Trophoblast cell (in vitro differentiated cells and primary cell): Measurements from ENCODE around the gene HAPSTR1.
A peak's percentile ranks its signal among the peaks of the same experiment; 100 is the strongest.

Experiments
- DNase-seq, 2 donors: peaks; one replicate each; pipeline ENCODE4 v3.0.0-alpha.2; 2016
- H2AFZ ChIP-seq: 2 replicates; pipeline ENCODE4 v1.6.1; 2013; ENCODE audit warnings: low read length, moderate library complexity, mild to moderate bottlenecking; ENCODE audit not compliant: insufficient read depth, poor library complexity
- H2AK5ac ChIP-seq: 2 replicates; pipeline ENCODE4 v1.6.1; 2013; ENCODE audit warnings: mild to moderate bottlenecking, low read length
- H2BK120ac ChIP-seq: 2 replicates; pipeline ENCODE4 v1.6.1; 2013; ENCODE audit warnings: low read length, mild to moderate bottlenecking, moderate library complexity; ENCODE audit not compliant: insufficient read depth, poor library complexity
- H2BK12ac ChIP-seq: 2 replicates; pipeline ENCODE4 v1.6.1; 2013; ENCODE audit warnings: mild to moderate bottlenecking, low read length, moderate library complexity
- H2BK5ac ChIP-seq: 2 replicates; pipeline ENCODE4 v1.6.1; 2013; ENCODE audit warnings: low read length, low read depth, moderate library complexity, mild to moderate bottlenecking; ENCODE audit not compliant: poor library complexity
- H3K14ac ChIP-seq: 2 replicates; pipeline ENCODE4 v1.6.1; 2013; ENCODE audit warnings: mild to moderate bottlenecking, low read length
- H3K18ac ChIP-seq: 2 replicates; pipeline ENCODE4 v1.6.1; 2013; ENCODE audit warnings: mild to moderate bottlenecking, low read length
- H3K23ac ChIP-seq: 2 replicates; pipeline ENCODE4 v1.6.1; 2013; ENCODE audit warnings: low read length
- H3K27ac ChIP-seq: 2 replicates; pipeline ENCODE4 v1.5.1; 2013; ENCODE audit warnings: low read depth, mild to moderate bottlenecking, inconsistent platforms, low read length, moderate library complexity
- H3K27me3 ChIP-seq: 2 replicates; pipeline ENCODE4 v1.6.1; 2013; ENCODE audit warnings: inconsistent platforms, mild to moderate bottlenecking, low read length, moderate library complexity; ENCODE audit not compliant: insufficient read depth
- H3K36me3 ChIP-seq, 2 experiments: 1 replicate in 1 of 2; 2 replicates in 1 of 2; pipeline ENCODE4 v1.6.1; 2013; ENCODE audit warnings: low read length in 2 of 2, mild to moderate bottlenecking in 2 of 2, moderate library complexity in 1 of 2; ENCODE audit not compliant: insufficient read depth in 2 of 2, control insufficient read depth in 1 of 2
- H3K4ac ChIP-seq: 2 replicates; pipeline ENCODE4 v1.6.1; 2013; ENCODE audit warnings: low read depth, mild to moderate bottlenecking, low read length, moderate library complexity
- H3K4me1 ChIP-seq, 2 experiments: 1 replicate in 1 of 2; 2 replicates in 1 of 2; pipeline ENCODE4 v1.6.1; 2013; ENCODE audit warnings: low read length in 2 of 2, mild to moderate bottlenecking in 2 of 2, moderate library complexity in 1 of 2; ENCODE audit not compliant: insufficient read depth in 2 of 2, control insufficient read depth in 1 of 2
- H3K4me2 ChIP-seq: 2 replicates; pipeline ENCODE4 v1.6.1; 2013; ENCODE audit warnings: inconsistent platforms, mild to moderate bottlenecking, low read length, moderate library complexity
- H3K4me3 ChIP-seq: 2 replicates; pipeline ENCODE4 v1.5.1; 2013; ENCODE audit warnings: mild to moderate bottlenecking, low read depth, low read length, inconsistent platforms
- H3K79me1 ChIP-seq: one replicate; pipeline ENCODE4 v1.6.1; 2013; ENCODE audit warnings: low read length
- H3K79me2 ChIP-seq: 2 replicates; pipeline ENCODE4 v1.6.1; 2013; ENCODE audit warnings: low read length, mild to moderate bottlenecking; ENCODE audit not compliant: control insufficient read depth, insufficient read depth, poor library complexity
- H3K9ac ChIP-seq: 2 replicates; pipeline ENCODE4 v1.6.1; 2013; ENCODE audit warnings: mild to moderate bottlenecking, low read length
- H3K9me3 ChIP-seq: 2 replicates; pipeline ENCODE4 v1.6.1; 2013; ENCODE audit warnings: low read depth, mild to moderate bottlenecking, control low read depth, inconsistent platforms, low read length; ENCODE audit not compliant: insufficient read depth
- H4K12ac ChIP-seq: 2 replicates; pipeline ENCODE4 v1.6.1; 2013; ENCODE audit warnings: low read depth, mild to moderate bottlenecking, low read length, moderate library complexity
- H4K8ac ChIP-seq: 2 replicates; pipeline ENCODE4 v1.6.1; 2013; ENCODE audit warnings: low read depth, mild to moderate bottlenecking, low read length, moderate library complexity
- H4K91ac ChIP-seq: one replicate; pipeline ENCODE4 v1.6.1; 2013; ENCODE audit warnings: low read depth, mild to moderate bottlenecking, low read length, moderate library complexity
- WGBS: extraction: QIAGEN DNeasy Blood & Tissue Kit; methylation state at CpG from one replicate; pipeline ENCODE4 v1.1.7; 2013; ENCODE audit warnings: missing lambda C conversion rate; ENCODE audit not compliant: insufficient read length, insufficient coverage; ENCODE audit errors: extremely low coverage; 5-methylcytosine and 5-hydroxymethylcytosine counted together

The HAPSTR1 gene

GRCh38 chr16:9046667-9047055, 44.8 kb upstream of the HAPSTR1 start:
- no peak overlapping the region for H3K14ac ChIP-seq
- no peak overlapping the region for H2AK5ac ChIP-seq
- H3K79me1 ChIP-seq: peaks cover 5% of the 10 kb centered on the region
- WGBS: no CpG with 5 or more reads among the region's 1 CpG
- no peak overlapping the region for H4K91ac ChIP-seq
- H2BK12ac ChIP-seq: no peak overlapping the region
- no peaks in the 10 kb centered on the region for H3K9me3 ChIP-seq
- H2AFZ ChIP-seq: no peak overlapping the region
- H4K12ac ChIP-seq: no peak overlapping the region
- H3K23ac ChIP-seq: no peak overlapping the region
- H3K4me3 ChIP-seq: no peak overlapping the region
- no peak overlapping the region for H4K8ac ChIP-seq
- peaks cover 0 to 2% of the 10 kb centered on the region in 2 experiments for H3K36me3 ChIP-seq
- H2BK120ac ChIP-seq: no peak overlapping the region
- H3K9ac ChIP-seq: no peak overlapping the region
- no peak overlapping the region for H3K4ac ChIP-seq
- no peak for DNase-seq
- peaks cover 8 to 10% of the 10 kb centered on the region in 2 experiments for H3K4me1 ChIP-seq
- H3K18ac ChIP-seq: no peak overlapping the region
- H3K27ac ChIP-seq: no peak overlapping the region
- H3K27me3 ChIP-seq: no peaks in the 10 kb centered on the region
- H3K4me2 ChIP-seq: no peak overlapping the region
- H3K79me2 ChIP-seq: no peaks in the 10 kb centered on the region
- H2BK5ac ChIP-seq: no peak overlapping the region

DNA sequence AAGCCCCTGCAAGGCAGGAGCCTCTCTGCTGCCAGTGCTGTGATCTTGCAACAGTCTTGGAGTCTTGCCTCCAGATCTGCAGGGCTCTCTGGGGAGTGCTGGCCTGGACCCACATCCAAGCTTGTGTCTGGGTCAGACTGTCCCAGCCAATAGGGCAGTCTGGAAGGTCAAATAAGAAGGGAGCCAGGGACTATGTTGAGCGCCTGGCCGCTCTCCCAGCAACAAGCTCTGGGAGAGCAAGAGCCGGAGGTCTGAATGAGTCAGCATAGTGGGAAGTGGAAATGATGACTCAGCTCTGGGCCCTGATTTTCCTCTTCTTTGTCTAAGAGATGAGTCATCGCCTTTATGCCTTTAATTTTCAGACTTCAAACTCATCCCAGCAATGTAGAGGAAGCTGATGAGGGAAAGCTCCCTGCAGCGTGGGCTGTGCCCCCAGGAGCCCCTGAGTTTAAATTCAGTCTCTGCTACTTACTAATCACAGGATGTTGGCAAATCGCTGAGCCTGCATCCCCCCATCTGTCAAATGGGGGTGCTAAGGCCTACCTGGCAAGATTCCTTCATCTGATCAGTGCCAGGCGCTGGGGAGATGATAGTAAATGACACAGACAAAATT, 43.6 kb upstream of the HAPSTR1 start:
- Histone ChIP-seq H2AK5ac (peak overlapping the region; percentile 52), H2BK12ac (peak overlapping the region; percentile 83), H4K91ac (peak overlapping the region; percentile 50), H4K12ac (no peak overlapping the region), H3K79me2 (no peaks in the 10 kb centered on the region), H3K4me2 (peak overlapping the region; percentile 45), H3K27me3 (no peaks in the 10 kb centered on the region), H3K4me3 (no peak overlapping the region), H3K9ac (no peak overlapping the region), H3K9me3 (no peaks in the 10 kb centered on the region), H2BK120ac (peak overlapping the region; percentile 61), H3K79me1 (peaks cover 5% of the 10 kb centered on the region), H4K8ac (peak overlapping the region; percentile 82), H3K27ac (peak overlapping the region; percentile 83), H3K4ac (no peak overlapping the region), H2AFZ (peak overlapping the region; percentile 44), H3K4me1 (peaks cover 8 to 10% of the 10 kb centered on the region in 2 experiments), H2BK5ac (peak overlapping the region; percentile 45), H3K23ac (no peak overlapping the region), H3K18ac (peak overlapping the region; percentile 17), H3K14ac (peak overlapping the region; percentile 42), H3K36me3 (peaks cover 0 to 2% of the 10 kb centered on the region in 2 experiments)
- DNase-seq: peak; percentile 93 to 97
- WGBS: no CpG with 5 or more reads among the region's 7 CpGs

DNA sequence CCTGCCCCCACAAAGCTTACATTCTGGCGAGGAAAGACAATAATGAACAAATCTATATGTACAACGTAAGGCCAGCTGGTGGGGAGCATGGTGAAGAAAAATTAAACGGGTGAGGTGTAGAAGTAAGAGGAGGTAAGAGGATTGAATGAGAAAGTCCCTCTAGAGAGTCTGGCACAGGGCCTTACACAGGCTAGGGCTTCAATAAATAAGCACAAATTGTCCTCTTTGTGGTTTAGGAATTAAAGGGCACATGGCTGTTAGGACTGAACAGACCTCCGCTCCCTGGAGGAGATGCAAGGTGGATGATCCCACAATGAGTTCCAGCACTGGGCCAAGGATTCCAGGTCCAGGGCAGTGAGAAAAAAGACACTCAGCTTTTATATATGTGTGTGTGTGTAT, 43.1 kb upstream of the HAPSTR1 start:
- no peak overlapping the region for H3K4ac ChIP-seq
- H2AFZ ChIP-seq: peak overlapping the region; percentile 44
- H4K8ac ChIP-seq: peak overlapping the region; percentile 82
- H4K12ac ChIP-seq: no peak overlapping the region
- peak overlapping the region; percentile 83 for H2BK12ac ChIP-seq
- no peaks in the 10 kb centered on the region for H3K27me3 ChIP-seq
- H3K9me3 ChIP-seq: no peaks in the 10 kb centered on the region
- peak overlapping the region; percentile 45 for H3K4me2 ChIP-seq
- DNase-seq: no peak
- H3K23ac ChIP-seq: no peak overlapping the region
- peak overlapping the region; percentile 61 for H2BK120ac ChIP-seq
- H2AK5ac ChIP-seq: peak overlapping the region; percentile 52
- H4K91ac ChIP-seq: peak overlapping the region; percentile 50
- no peak overlapping the region for H3K9ac ChIP-seq
- peaks cover 0 to 2% of the 10 kb centered on the region in 2 experiments for H3K36me3 ChIP-seq
- peak overlapping the region; percentile 45 for H2BK5ac ChIP-seq
- WGBS: 100% methylated on average over 1 of the region's 4 CpGs
- H3K79me1 ChIP-seq: peaks cover 5% of the 10 kb centered on the region
- peak overlapping the region; percentile 17 for H3K18ac ChIP-seq
- H3K4me3 ChIP-seq: no peak overlapping the region
- H3K14ac ChIP-seq: peak overlapping the region; percentile 42
- peak overlapping the region; percentile 83 for H3K27ac ChIP-seq
- peaks cover 8 to 10% of the 10 kb centered on the region in 2 experiments for H3K4me1 ChIP-seq
- H3K79me2 ChIP-seq: no peaks in the 10 kb centered on the region

- no peaks in the 10 kb centered on the region for H3K9me3 ChIP-seq
- H4K8ac ChIP-seq: no peak overlapping the region
- H3K9ac ChIP-seq: no peak overlapping the region
- H3K4ac ChIP-seq: no peak overlapping the region
- no peak overlapping the region for H2BK12ac ChIP-seq
- no peak overlapping the region for H3K4me2 ChIP-seq
- no peaks in the 10 kb centered on the region for H3K27me3 ChIP-seq
- no peak overlapping the region for H4K91ac ChIP-seq
- H3K18ac ChIP-seq: no peak overlapping the region
- no peak overlapping the region for H2BK5ac ChIP-seq
- peaks cover 5% of the 10 kb centered on the region for H3K79me1 ChIP-seq
- no peak overlapping the region for H3K23ac ChIP-seq
- H3K4me3 ChIP-seq: no peak overlapping the region
- no peak overlapping the region for H4K12ac ChIP-seq
- DNase-seq: no peak
- no peak overlapping the region for H2AK5ac ChIP-seq
- H3K4me1 ChIP-seq: peaks cover 8 to 10% of the 10 kb centered on the region in 2 experiments
- H2AFZ ChIP-seq: no peak overlapping the region
- peaks cover 0 to 2% of the 10 kb centered on the region in 2 experiments for H3K36me3 ChIP-seq
- no peak overlapping the region for H2BK120ac ChIP-seq
- WGBS: no CpG with 5 or more reads among the region's 7 CpGs
- H3K79me2 ChIP-seq: no peaks in the 10 kb centered on the region
- no peak overlapping the region for H3K14ac ChIP-seq
- no peak overlapping the region for H3K27ac ChIP-seq
Measured at GRCh38 chr16:9049241-9049640, 42.2 kb upstream of the HAPSTR1 start.
